GM12874 (cell line): ENCODE measurements around the gene MICAL1.

Experiments used
- CTCF ChIP-seq: IDR thresholded peaks from 2 replicates; pipeline ENCODE4 v1.5.1; 2011; ENCODE audit warnings: low read depth, mild to moderate bottlenecking, control low read depth, low read length, moderate library complexity; ENCODE audit not compliant: insufficient read depth

MICAL1 gene

GRCh38 chr6:109456710-109457561 is 1.4 kb upstream of the MICAL1 start:
- TF ChIP-seq CTCF = no peak

GRCh38 chr6:109456111-109456583 is 575 bp upstream of the MICAL1 start:
- TF ChIP-seq CTCF = no peak; the same call in 1 of the 2 replicates

- no peak for TF ChIP-seq CTCF
These were observed 806 bp downstream of the MICAL1 start for GRCh38 chr6:109454496-109455436.

- no peak for TF ChIP-seq CTCF
These were observed 1.7 kb downstream of the MICAL1 start for GRCh38 chr6:109453594-109454495.

GRCh38 chr6:109453156-109453555 is 2.4 kb downstream of the MICAL1 start:
- TF ChIP-seq CTCF = no peak

- TF ChIP-seq CTCF = no peak
These were observed 3.4 kb downstream of the MICAL1 start for GRCh38 chr6:109452181-109452580.
